Spleen (tissue), 11 donors: ENCODE results near the gene CSTB. TPM values are rescaled to one million over a fixed set of nuclear protein-coding genes. Genes with fewer than 3 reads are reported as not detected.

Experiments
- DNase-seq: peaks from one replicate; pipeline ENCODE4 v3.0.0-alpha.2; 2020
- H3K27ac ChIP-seq, 8 donors: fragments of 200-600 bp; sonication (generic) in 7 of 8; 1 replicate in 4 of 8; 2 replicates in 4 of 8; pipeline versions ENCODE4 v1.5.0 to v1.8.0; 2016 to 2021; ENCODE audit warnings: inconsistent platforms in 4 of 8, mild to moderate bottlenecking in 4 of 8, moderate library complexity in 1 of 8
- H3K27me3 ChIP-seq, 7 donors: fragments of 200-600 bp; sonication (generic) in 6 of 7; replicated peaks in 1 of 7; 1 replicate in 4 of 7; 2 replicates in 3 of 7; pipeline versions ENCODE4 v1.5.0 to v1.8.0; 2016 to 2021; ENCODE audit warnings: inconsistent platforms in 3 of 7, mild to moderate bottlenecking in 1 of 7
- H3K36me3 ChIP-seq, 6 donors: fragments of 200-600 bp; sonication (generic) in 5 of 6; 1 replicate in 4 of 6; 2 replicates in 2 of 6; pipeline versions ENCODE4 v1.5.0 to v1.8.0; 2016 to 2021; ENCODE audit warnings: inconsistent platforms in 2 of 6
- H3K4me1 ChIP-seq, 6 donors: fragments of 200-600 bp; sonication (generic) in 5 of 6; 1 replicate in 3 of 6; 2 replicates in 3 of 6; pipeline versions ENCODE4 v1.5.0 to v1.8.0; 2016 to 2021; ENCODE audit warnings: inconsistent platforms in 3 of 6
- H3K4me3 ChIP-seq, 8 donors: fragments of 200-600 bp; sonication (generic) in 7 of 8; 1 replicate in 4 of 8; 2 replicates in 4 of 8; pipeline versions ENCODE4 v1.5.0 to v1.8.0; 2016 to 2021; ENCODE audit warnings: inconsistent platforms in 4 of 8, mild to moderate bottlenecking in 4 of 8, moderate library complexity in 2 of 8
- H3K9me3 ChIP-seq, 8 donors: fragments of 200-600 bp; sonication (generic) in 7 of 8; 1 replicate in 4 of 8; 2 replicates in 4 of 8; pipeline versions ENCODE4 v1.5.0 to v1.8.0; 2016 to 2021; ENCODE audit warnings: inconsistent platforms in 4 of 8
- CTCF ChIP-seq, 11 experiments: fragments of 200-600 bp in 7 of 11; fragments of 450-650 bp in 4 of 11; sonication (generic) in 4 of 11; IDR thresholded peaks in 8 of 11; conservative IDR thresholded peaks in 3 of 11; 1 replicate in 7 of 11; 2 replicates in 4 of 11; pipeline versions ENCODE4 v1.4.0 to v1.8.0; 2016 to 2021; ENCODE audit warnings: antibody characterized with exemption in 11 of 11, inconsistent platforms in 4 of 11, mild to moderate bottlenecking in 1 of 11
- POLR2AphosphoS5 ChIP-seq, 3 donors: sonication (generic); formaldehyde crosslinking; IDR thresholded peaks; one replicate each; pipeline ENCODE4 v1.5.1; 2017; ENCODE audit warnings: antibody characterized with exemption in 3 of 3
- WGBS, 5 donors: extraction: QIAGEN DNeasy Blood & Tissue Kit in 3 of 5; methylation state at CpG; one replicate each; pipeline versions ENCODE4 v1.1.5 to v1.1.7; 2013 to 2018; 5-methylcytosine and 5-hydroxymethylcytosine counted together
- intact Hi-C: fragments of 100-400 bp; cut with DNase I; formaldehyde crosslinking; loops from one replicate; pipeline ENCODE4 v1.15.0; 2023; ENCODE audit warnings: low total_unique reads
- polyA plus RNA-seq, 3 donors: library from polyadenylated mRNA; stranded (reverse); fragments of 200-250 nt; gene quantifications; one replicate each; pipeline ENCODE4 v1.2.1, GENCODE V29; 2013
- total RNA-seq, 7 donors: library from RNA; depleted of rRNA in 3 of 7; stranded (reverse); fragments of >200 nt in 3 of 7; fragmentation: NEBNext Ultra II Directional in 4 of 7; extraction: Animal tissue kit (Norgen Biotek cat#: 25700) in 4 of 7; gene quantifications; one replicate each; pipeline versions ENCODE4 v1.1.0 to v1.2.1, GENCODE V29; 2016 to 2021
- donor health status: healthy with polysubstance abuse.
- donor health status: DM: no; HTN: no; CAD: no; lungs with moderate emphysema.
- donor health status: DM: no; HTN: no; CAD: no.
- donor health status: Bipolar disorder and iron deficiency.
- donor health status: healthy.
- donor health status: DM: no; HTN: no; CAD: no.
- donor health status: DM: yes; HTN: yes; CAD: no.

CSTB gene
- total and polyA plus RNA-seq, 10 donors = 10.5 to 93.8 (median 33.2) TPM

- Histone ChIP-seq H3K27ac (no peak overlapping the region), H3K4me1 (peaks cover 14 to 91% (median 63%) of the 10 kb centered on the region in 6 donors), H3K9me3 (no peaks in the 10 kb centered on the region), H3K36me3 (peaks cover 0 to 33% (median 12%) of the 10 kb centered on the region in 6 donors), H3K27me3 (no peaks in the 10 kb centered on the region), H3K4me3 (no peak overlapping the region)
- intact Hi-C loops = no loop called here
- 82 to 91% (median 86%) methylated on average over 16 to 18 of the region's 18 CpGs for WGBS, 5 donors
- TF ChIP-seq CTCF (IDR thresholded peaks at IDR 0.05 in 8 of 11, conservative IDR thresholded peaks at IDR 0.05 in 3 of 11) (no peak), POLR2AphosphoS5 (IDR thresholded peaks at IDR 0.05) (peak in 1 of 3 donors; percentile 24)
- DNase-seq = no peak
These were observed 32.3 kb upstream of the CSTB start for GRCh38 chr21:43808367-43808766.

- 79 to 91% (median 86%) methylated on average over 21 of the region's 21 CpGs for WGBS, 5 donors
- H3K27me3 ChIP-seq = no peaks in the 10 kb centered on the region
- peak; percentile 79 for DNase-seq
- intact Hi-C loops = no loop called here
- peaks cover 0 to 55% (median 33%) of the 10 kb centered on the region in 6 donors for H3K36me3 ChIP-seq
- no peaks in the 10 kb centered on the region for H3K9me3 ChIP-seq
- H3K4me1 ChIP-seq = peaks cover 7 to 69% (median 44%) of the 10 kb centered on the region in 6 donors
- peak overlapping the region in 1 of 8 donors; percentile 17 for H3K4me3 ChIP-seq
- TF ChIP-seq CTCF (IDR thresholded peaks at IDR 0.05 in 8 of 11, conservative IDR thresholded peaks at IDR 0.05 in 3 of 11) = no peak
- TF ChIP-seq POLR2AphosphoS5 (IDR thresholded peaks at IDR 0.05) = peak in 1 of 3 donors; percentile 23
- H3K27ac ChIP-seq = peak overlapping the region in 6 of 8 donors; percentile 76 to 85 (median 82)
These were observed 30.1 kb upstream of the CSTB start for GRCh38 chr21:43806017-43806710.

GRCh38 chr21:43805275-43805800 is 29.2 kb upstream of the CSTB start:
- DNase-seq = peak; percentile 92
- intact Hi-C loops = no loop called here
- peak overlapping the region in 7 of 8 donors; percentile 54 to 85 (median 82) for H3K27ac ChIP-seq

More at GRCh38 chr21:43805275-43805800, 29.2 kb upstream of the CSTB start:
- Histone ChIP-seq H3K4me3 (no peak overlapping the region), H3K9me3 (no peaks in the 10 kb centered on the region), H3K36me3 (peaks cover 0 to 64% (median 41%) of the 10 kb centered on the region in 6 donors), H3K4me1 (peaks cover 0 to 60% (median 37%) of the 10 kb centered on the region in 6 donors), H3K27me3 (no peaks in the 10 kb centered on the region)
- TF ChIP-seq POLR2AphosphoS5 (IDR thresholded peaks at IDR 0.05) = peak in 2 of 3 donors; percentile 39 to 52
- TF ChIP-seq CTCF (IDR thresholded peaks at IDR 0.05 in 8 of 11, conservative IDR thresholded peaks at IDR 0.05 in 3 of 11) = no peak
- 39 to 56% (median 43%) methylated on average over 14 of the region's 14 CpGs for WGBS, 5 donors
